Measurements from ENCODE around the gene TMEM116. TPM values are rescaled to one million over a fixed set of nuclear protein-coding genes. Genes with fewer than 3 reads are reported as not detected.
"Not testable (repeated sequence)": the region's sequence is repeated elsewhere in the genome, so short reads cannot be mapped to it uniquely, and the experiment has no call there.

TMEM116 gene
- polyA plus RNA-seq, 1 donor (not counting 4 experiments of a cell fraction or from before 2014, with no cell fraction given): 7.7 TPM

GRCh38 chr12:112001576-112001975 is 11.4 kb downstream of the TMEM116 start:
- H3K27me3 ChIP-seq (ENCODE audit: control insufficient read depth, extremely low read depth, insufficient read depth, low read length): no peaks in the 10 kb centered on the region
- H3K4me2 ChIP-seq (ENCODE audit: control insufficient read depth, extremely low read depth, insufficient read depth, low read depth, low read length): no peak overlapping the region
- no peaks in the 10 kb centered on the region for H3K9me3 ChIP-seq (ENCODE audit: control insufficient read depth, low read depth, low read length)
- no peak for FAIRE-seq
- peaks cover 8% of the 10 kb centered on the region for H3K4me1 ChIP-seq (ENCODE audit: control insufficient read depth, extremely low read depth, insufficient read depth, low read length)
- DNase-seq (ENCODE audit: low read depth, low spot score): no peak
- no peaks in the 10 kb centered on the region for H3K9me1 ChIP-seq (ENCODE audit: control insufficient read depth, extremely low read depth, insufficient read depth, low read length)
- no peak overlapping the region for H3K27ac ChIP-seq (ENCODE audit: control insufficient read depth, insufficient read depth, low read length)
- H4K20me1 ChIP-seq (ENCODE audit: control insufficient read depth, extremely low read depth, insufficient read depth, low read length): no peaks in the 10 kb centered on the region
- TF ChIP-seq EZH2 (IDR thresholded peaks at IDR 0.05; ENCODE audit: low read length) (no peak), CTCF (optimal IDR thresholded peaks at IDR 0.05 in 1 of 3, IDR thresholded peaks at IDR 0.05 in 1 of 3, conservative IDR thresholded peaks at IDR 0.05 in 1 of 3; ENCODE audit: extremely low read depth in 1 of 3, insufficient read depth in 2 of 3, low read length in 3 of 3) (no peak)
- no peak overlapping the region for H2AFZ ChIP-seq (ENCODE audit: control insufficient read depth, low read length)
- dilution Hi-C loops (cut with MboI; ENCODE audit: extremely low pct_ligation_motif_present, low sequenced_read_pairs): no loop called here
- no peak overlapping the region for H3K9ac ChIP-seq (ENCODE audit: control insufficient read depth, extremely low read depth, insufficient read depth, low read length)
- H3K36me3 ChIP-seq (ENCODE audit: control insufficient read depth in 2 of 2, extremely low read depth in 1 of 2, insufficient read depth in 2 of 2, low read length in 2 of 2): no peaks in the 10 kb centered on the region
- no peaks in the 10 kb centered on the region for H3K79me2 ChIP-seq (ENCODE audit: control insufficient read depth, insufficient read depth, low read length)
- H3K4me3 ChIP-seq (ENCODE audit: control insufficient read depth in 2 of 3, extremely low read depth in 1 of 3, insufficient read depth in 2 of 3, low read depth in 1 of 3, low read length in 3 of 3): no peak overlapping the region

GRCh38 chr12:112000820-112001219 is 12.1 kb downstream of the TMEM116 start:
- FAIRE-seq: no peak
- TF ChIP-seq CTCF (optimal IDR thresholded peaks at IDR 0.05 in 1 of 3, IDR thresholded peaks at IDR 0.05 in 1 of 3, conservative IDR thresholded peaks at IDR 0.05 in 1 of 3; ENCODE audit: extremely low read depth in 1 of 3, insufficient read depth in 2 of 3, low read length in 3 of 3) (no peak), EZH2 (IDR thresholded peaks at IDR 0.05; ENCODE audit: low read length) (no peak)
- no peaks in the 10 kb centered on the region for H3K79me2 ChIP-seq (ENCODE audit: control insufficient read depth, insufficient read depth, low read length)
- no peaks in the 10 kb centered on the region for H3K27me3 ChIP-seq (ENCODE audit: control insufficient read depth, extremely low read depth, insufficient read depth, low read length)
- dilution Hi-C loops (cut with MboI; ENCODE audit: extremely low pct_ligation_motif_present, low sequenced_read_pairs): no loop called here
- no peak overlapping the region for H3K9ac ChIP-seq (ENCODE audit: control insufficient read depth, extremely low read depth, insufficient read depth, low read length)
- H2AFZ ChIP-seq (ENCODE audit: control insufficient read depth, low read length): no peak overlapping the region
- no peak overlapping the region for H3K4me2 ChIP-seq (ENCODE audit: control insufficient read depth, extremely low read depth, insufficient read depth, low read depth, low read length)
- H3K9me1 ChIP-seq (ENCODE audit: control insufficient read depth, extremely low read depth, insufficient read depth, low read length): no peaks in the 10 kb centered on the region
- no peak for DNase-seq (ENCODE audit: low read depth, low spot score)
- H3K36me3 ChIP-seq (ENCODE audit: control insufficient read depth in 2 of 2, extremely low read depth in 1 of 2, insufficient read depth in 2 of 2, low read length in 2 of 2): no peaks in the 10 kb centered on the region
- no peaks in the 10 kb centered on the region for H3K9me3 ChIP-seq (ENCODE audit: control insufficient read depth, low read depth, low read length)
- H3K4me3 ChIP-seq (ENCODE audit: control insufficient read depth in 2 of 3, extremely low read depth in 1 of 3, insufficient read depth in 2 of 3, low read depth in 1 of 3, low read length in 3 of 3): no peak overlapping the region
- no peaks in the 10 kb centered on the region for H4K20me1 ChIP-seq (ENCODE audit: control insufficient read depth, extremely low read depth, insufficient read depth, low read length)
- H3K4me1 ChIP-seq (ENCODE audit: control insufficient read depth, extremely low read depth, insufficient read depth, low read length): peaks cover 3% of the 10 kb centered on the region
- no peak overlapping the region for H3K27ac ChIP-seq (ENCODE audit: control insufficient read depth, insufficient read depth, low read length)

- H4K20me1 ChIP-seq (ENCODE audit: control insufficient read depth, extremely low read depth, insufficient read depth, low read length); H3K79me2 ChIP-seq (ENCODE audit: control insufficient read depth, insufficient read depth, low read length); H3K9ac ChIP-seq (ENCODE audit: control insufficient read depth, extremely low read depth, insufficient read depth, low read length); H3K27ac ChIP-seq (ENCODE audit: control insufficient read depth, insufficient read depth, low read length); FAIRE-seq; DNase-seq (ENCODE audit: low read depth, low spot score); H3K27me3 ChIP-seq (ENCODE audit: control insufficient read depth, extremely low read depth, insufficient read depth, low read length); H3K9me3 ChIP-seq (ENCODE audit: control insufficient read depth, low read depth, low read length); H3K4me2 ChIP-seq (ENCODE audit: control insufficient read depth, extremely low read depth, insufficient read depth, low read depth, low read length); dilution Hi-C loops (cut with MboI; ENCODE audit: extremely low pct_ligation_motif_present, low sequenced_read_pairs); H3K4me1 ChIP-seq (ENCODE audit: control insufficient read depth, extremely low read depth, insufficient read depth, low read length); H3K36me3 ChIP-seq (ENCODE audit: control insufficient read depth in 2 of 2, extremely low read depth in 1 of 2, insufficient read depth in 2 of 2, low read length in 2 of 2); H3K9me1 ChIP-seq (ENCODE audit: control insufficient read depth, extremely low read depth, insufficient read depth, low read length); H3K4me3 ChIP-seq (ENCODE audit: control insufficient read depth in 2 of 3, extremely low read depth in 1 of 3, insufficient read depth in 2 of 3, low read depth in 1 of 3, low read length in 3 of 3); H2AFZ ChIP-seq (ENCODE audit: control insufficient read depth, low read length): not testable (repeated sequence)
Observed at GRCh38 chr12:111999129-111999528, 13.8 kb downstream of the TMEM116 start.
